Activated B cell treated with CpG ODN at 0.5 μM for 24 hours (primary cell): ENCODE results near the gene CENPVL1. TPM values are rescaled to one million over a fixed set of nuclear protein-coding genes. Genes with fewer than 3 reads are reported as not detected.
"Not testable (repeated sequence)": the region's sequence is repeated elsewhere in the genome, so short reads cannot be mapped to it uniquely, and the experiment has no call there.

Experiments used
- ATAC-seq: fragments of 200-7000 bp; cut with Tn5 transposase; one replicate; pipeline ENCODE4 v1.10.0; 2021; ENCODE audit warnings: low read depth, mild to moderate bottlenecking, moderate library complexity
- CTCF ChIA-PET: fragments of 350-600 bp; sonication (Branson Sonifier 250); formaldehyde crosslinking; loops from one replicate; lab custom pipeline; 2021; ENCODE audit warnings: antibody characterized with exemption; lab: Charles Lee
- POLR2A ChIA-PET: fragments of 350-600 bp; sonication (Branson Sonifier 250); formaldehyde crosslinking; loops from one replicate; lab custom pipeline; 2021; ENCODE audit warnings: antibody characterized with exemption; lab: Charles Lee
- DNase-seq: peaks from one replicate; pipeline ENCODE4 v3.0.0; 2022
- H3K27ac Mint-ChIP-seq: one replicate; pipeline ENCODE4 v1.8.0; 2020; ENCODE audit warnings: mixed read lengths
- H3K27me3 Mint-ChIP-seq: one replicate; pipeline ENCODE4 v1.8.0; 2021; ENCODE audit warnings: mixed read lengths
- H3K36me3 Mint-ChIP-seq: one replicate; pipeline ENCODE4 v1.8.0; 2021; ENCODE audit warnings: low read depth, mixed read lengths
- H3K4me1 Mint-ChIP-seq: one replicate; pipeline ENCODE4 v1.8.0; 2021; ENCODE audit warnings: mixed read lengths
- H3K4me3 Mint-ChIP-seq: one replicate; pipeline ENCODE4 v1.8.0; 2020; ENCODE audit warnings: mild to moderate bottlenecking, mixed read lengths
- H3K9me3 Mint-ChIP-seq: one replicate; pipeline ENCODE4 v1.8.0; 2020; ENCODE audit warnings: mixed read lengths
- intact Hi-C: fragments of 100-400 bp; cut with micrococcal nuclease; formaldehyde crosslinking; loops from one replicate; pipeline ENCODE4 v1.15.1; 2024
- total RNA-seq: library from RNA; stranded (reverse); gene quantifications from 2 replicates; pipeline ENCODE4 v1.2.3, GENCODE V29; 2022
- TF ChIP-seq, protein P1 (sequence below): fragments of 200-600 bp; IDR thresholded peaks from one replicate; pipeline ENCODE4 v1.8.0; 2022; ENCODE audit warnings: antibody characterized with exemption, mild to moderate bottlenecking

Gene CENPVL1
- not detected in 2 replicates for total RNA-seq

DNA sequence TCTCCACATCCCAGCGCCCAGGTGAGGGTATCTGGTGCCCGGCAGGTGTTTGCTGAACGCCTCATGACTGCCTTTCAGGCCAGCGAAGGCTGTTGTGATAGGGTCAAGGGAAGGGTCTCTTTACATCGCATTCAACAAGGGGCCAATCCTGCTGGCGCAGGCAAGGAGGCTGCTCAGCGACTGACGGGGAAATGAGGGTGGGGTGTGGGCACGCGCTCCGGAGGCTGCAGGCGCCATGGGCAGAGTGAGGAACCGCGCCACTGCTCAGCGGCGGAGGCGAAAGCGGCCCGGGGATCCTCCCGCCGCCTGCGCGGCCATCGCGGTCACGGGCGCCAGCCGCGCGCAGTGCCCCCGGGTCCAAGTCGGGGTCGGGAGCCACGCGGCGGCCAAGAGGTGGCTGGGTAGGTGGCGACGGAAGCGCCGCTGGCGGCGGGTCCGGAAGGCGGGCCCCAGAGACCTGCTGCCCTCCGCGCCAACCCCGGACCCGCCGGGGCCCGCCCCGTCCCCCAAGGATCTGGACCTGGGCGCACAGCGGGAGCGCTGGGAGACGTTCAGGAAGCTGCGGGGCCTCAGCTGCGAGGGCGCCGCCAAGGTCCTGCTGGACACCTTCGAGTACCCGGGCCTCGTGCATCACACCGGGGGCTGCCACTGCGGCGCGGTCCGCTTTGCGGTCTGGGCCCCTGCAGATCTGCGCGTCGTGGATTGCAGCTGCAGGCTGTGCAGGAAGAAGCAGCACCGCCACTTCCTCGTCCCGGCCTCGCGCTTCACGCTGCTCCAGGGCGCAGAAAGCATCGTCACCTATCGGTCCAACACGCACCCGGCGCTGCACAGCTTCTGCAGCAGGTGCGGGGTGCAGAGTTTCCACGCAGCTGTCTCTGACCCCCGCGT is at the start of gene CENPVL1:
TSS of gene CENPVL1 (plus strand) at position 236 of the 888 bp plus-strand sequence. CDS start at position 236, 0 bp downstream.
- H3K4me3 Mint-ChIP-seq, intact Hi-C loops, DNase-seq, CTCF ChIA-PET, H3K4me1 Mint-ChIP-seq, H3K9me3 Mint-ChIP-seq, H3K27ac Mint-ChIP-seq, H3K36me3 Mint-ChIP-seq, H3K27me3 Mint-ChIP-seq, POLR2A ChIA-PET, ATAC-seq: not testable (repeated sequence)

DNA sequence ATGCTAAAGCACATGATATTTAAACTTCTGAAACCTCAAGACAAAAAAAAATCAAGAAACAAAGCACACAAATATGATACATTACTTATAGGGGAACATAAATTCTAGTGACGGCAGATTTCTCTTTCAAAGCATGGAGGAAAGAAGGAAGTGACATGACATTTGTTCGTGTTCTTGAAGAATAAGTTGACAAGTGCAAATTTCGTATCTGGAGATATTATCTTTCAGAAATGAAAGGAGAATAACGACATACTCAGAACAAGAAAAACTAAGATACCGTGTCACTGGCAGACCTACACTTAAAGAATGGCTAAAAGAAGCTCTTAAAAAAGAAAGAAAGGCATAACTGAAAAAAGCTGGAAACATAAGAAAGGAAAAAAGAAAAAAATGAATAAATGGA is 44.3 kb upstream of the CENPVL1 start:
- no peak overlapping the region for H3K4me3 Mint-ChIP-seq
- H3K27me3 Mint-ChIP-seq, result peaks cover 4% of the 10 kb centered on the region
- H3K4me1 Mint-ChIP-seq, result no peaks in the 10 kb centered on the region
- no peak overlapping the region for H3K27ac Mint-ChIP-seq
- ATAC-seq (no peak), DNase-seq (no peak)
- intact Hi-C loops, result no loop called here
- ChIA-PET CTCF (no interaction called here), POLR2A (no interaction called here)
- H3K9me3 Mint-ChIP-seq, result no peaks in the 10 kb centered on the region
- no peaks in the 10 kb centered on the region for H3K36me3 Mint-ChIP-seq
- TF ChIP-seq, protein P1, sequence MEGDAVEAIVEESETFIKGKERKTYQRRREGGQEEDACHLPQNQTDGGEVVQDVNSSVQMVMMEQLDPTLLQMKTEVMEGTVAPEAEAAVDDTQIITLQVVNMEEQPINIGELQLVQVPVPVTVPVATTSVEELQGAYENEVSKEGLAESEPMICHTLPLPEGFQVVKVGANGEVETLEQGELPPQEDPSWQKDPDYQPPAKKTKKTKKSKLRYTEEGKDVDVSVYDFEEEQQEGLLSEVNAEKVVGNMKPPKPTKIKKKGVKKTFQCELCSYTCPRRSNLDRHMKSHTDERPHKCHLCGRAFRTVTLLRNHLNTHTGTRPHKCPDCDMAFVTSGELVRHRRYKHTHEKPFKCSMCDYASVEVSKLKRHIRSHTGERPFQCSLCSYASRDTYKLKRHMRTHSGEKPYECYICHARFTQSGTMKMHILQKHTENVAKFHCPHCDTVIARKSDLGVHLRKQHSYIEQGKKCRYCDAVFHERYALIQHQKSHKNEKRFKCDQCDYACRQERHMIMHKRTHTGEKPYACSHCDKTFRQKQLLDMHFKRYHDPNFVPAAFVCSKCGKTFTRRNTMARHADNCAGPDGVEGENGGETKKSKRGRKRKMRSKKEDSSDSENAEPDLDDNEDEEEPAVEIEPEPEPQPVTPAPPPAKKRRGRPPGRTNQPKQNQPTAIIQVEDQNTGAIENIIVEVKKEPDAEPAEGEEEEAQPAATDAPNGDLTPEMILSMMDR, result no peak

DNA sequence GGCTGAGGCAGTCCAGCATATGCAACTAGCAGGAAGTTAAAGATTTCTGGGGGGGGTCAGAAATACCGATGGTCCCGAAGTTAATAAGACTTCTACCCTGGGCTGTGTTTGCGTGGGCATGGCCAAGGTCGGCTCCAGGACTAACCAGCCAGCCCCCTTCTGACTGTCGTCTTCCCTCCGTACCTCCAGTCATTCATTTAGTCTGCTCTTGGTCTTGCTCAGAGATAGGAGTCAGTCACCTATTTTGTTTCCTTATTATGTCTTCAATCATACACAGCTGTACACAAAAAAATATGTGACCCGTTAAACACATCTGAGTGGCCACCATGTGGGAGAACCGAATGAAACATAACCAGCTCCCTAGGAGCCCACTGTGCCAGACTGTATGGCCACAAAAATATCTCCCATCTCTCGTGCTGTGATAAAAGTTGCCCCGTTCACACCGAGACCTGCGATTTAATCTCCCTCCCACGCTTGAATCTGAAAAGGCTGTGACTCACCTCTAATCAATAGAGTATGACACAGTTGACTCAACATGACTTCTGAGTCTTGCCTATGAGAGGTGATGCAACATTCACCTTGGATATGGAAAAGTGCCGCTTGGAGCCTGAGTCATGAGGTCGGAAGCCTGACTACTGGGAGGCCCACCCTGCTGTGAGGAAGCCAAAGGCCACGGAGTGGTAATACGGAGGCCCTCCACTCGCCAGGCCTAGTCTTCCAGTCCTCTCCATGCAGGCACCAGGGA is 30.5 kb upstream of the CENPVL1 start:
- ATAC-seq, H3K4me1 Mint-ChIP-seq, CTCF ChIA-PET, H3K4me3 Mint-ChIP-seq, H3K27ac Mint-ChIP-seq, H3K36me3 Mint-ChIP-seq, H3K9me3 Mint-ChIP-seq, POLR2A ChIA-PET, DNase-seq, intact Hi-C loops, H3K27me3 Mint-ChIP-seq: not testable (repeated sequence)

DNA sequence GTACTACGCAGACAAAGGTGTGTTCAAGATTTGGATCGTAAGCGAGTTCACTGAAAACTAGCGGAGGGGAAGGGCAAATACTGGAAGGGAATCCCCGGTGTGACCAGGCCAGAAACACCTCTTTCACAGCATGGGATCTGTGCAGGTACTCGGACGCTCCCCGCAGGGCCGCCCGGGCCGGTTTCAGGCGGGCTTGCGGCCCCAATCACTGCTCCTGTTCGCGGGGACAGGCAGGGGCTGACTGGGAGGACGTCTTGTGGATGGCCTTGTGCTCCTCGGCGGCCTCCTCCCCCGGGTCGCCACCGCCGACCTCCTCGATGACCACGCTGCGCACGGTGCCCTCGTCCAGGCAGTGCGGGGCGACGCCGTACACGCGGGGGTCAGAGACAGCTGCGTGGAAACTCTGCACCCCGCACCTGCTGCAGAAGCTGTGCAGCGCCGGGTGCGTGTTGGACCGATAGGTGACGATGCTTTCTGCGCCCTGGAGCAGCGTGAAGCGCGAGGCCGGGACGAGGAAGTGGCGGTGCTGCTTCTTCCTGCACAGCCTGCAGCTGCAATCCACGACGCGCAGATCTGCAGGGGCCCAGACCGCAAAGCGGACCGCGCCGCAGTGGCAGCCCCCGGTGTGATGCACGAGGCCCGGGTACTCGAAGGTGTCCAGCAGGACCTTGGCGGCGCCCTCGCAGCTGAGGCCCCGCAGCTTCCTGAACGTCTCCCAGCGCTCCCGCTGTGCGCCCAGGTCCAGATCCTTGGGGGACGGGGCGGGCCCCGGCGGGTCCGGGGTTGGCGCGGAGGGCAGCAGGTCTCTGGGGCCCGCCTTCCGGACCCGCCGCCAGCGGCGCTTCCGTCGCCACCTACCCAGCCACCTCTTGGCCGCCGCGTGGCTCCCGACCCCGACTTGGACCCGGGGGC is 28.2 kb upstream of the CENPVL1 start:
- POLR2A ChIA-PET, H3K27ac Mint-ChIP-seq, H3K4me1 Mint-ChIP-seq, H3K9me3 Mint-ChIP-seq, H3K27me3 Mint-ChIP-seq, CTCF ChIA-PET, ATAC-seq, intact Hi-C loops, H3K4me3 Mint-ChIP-seq, DNase-seq, H3K36me3 Mint-ChIP-seq: not testable (repeated sequence)

DNA sequence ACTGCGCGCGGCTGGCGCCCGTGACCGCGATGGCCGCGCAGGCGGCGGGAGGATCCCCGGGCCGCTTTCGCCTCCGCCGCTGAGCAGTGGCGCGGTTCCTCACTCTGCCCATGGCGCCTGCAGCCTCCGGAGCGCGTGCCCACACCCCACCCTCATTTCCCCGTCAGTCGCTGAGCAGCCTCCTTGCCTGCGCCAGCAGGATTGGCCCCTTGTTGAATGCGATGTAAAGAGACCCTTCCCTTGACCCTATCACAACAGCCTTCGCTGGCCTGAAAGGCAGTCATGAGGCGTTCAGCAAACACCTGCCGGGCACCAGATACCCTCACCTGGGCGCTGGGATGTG is 27.6 kb upstream of the CENPVL1 start, which contains the start of gene CENPVL2:
TSS of gene CENPVL2 (minus strand) at position 112 of the 343 bp plus-strand sequence. CDS start at position 112, 0 bp downstream.
- H3K27me3 Mint-ChIP-seq, intact Hi-C loops, H3K4me1 Mint-ChIP-seq, POLR2A ChIA-PET, ATAC-seq, H3K36me3 Mint-ChIP-seq, H3K9me3 Mint-ChIP-seq, H3K27ac Mint-ChIP-seq, H3K4me3 Mint-ChIP-seq, CTCF ChIA-PET, DNase-seq: not testable (repeated sequence)

DNA sequence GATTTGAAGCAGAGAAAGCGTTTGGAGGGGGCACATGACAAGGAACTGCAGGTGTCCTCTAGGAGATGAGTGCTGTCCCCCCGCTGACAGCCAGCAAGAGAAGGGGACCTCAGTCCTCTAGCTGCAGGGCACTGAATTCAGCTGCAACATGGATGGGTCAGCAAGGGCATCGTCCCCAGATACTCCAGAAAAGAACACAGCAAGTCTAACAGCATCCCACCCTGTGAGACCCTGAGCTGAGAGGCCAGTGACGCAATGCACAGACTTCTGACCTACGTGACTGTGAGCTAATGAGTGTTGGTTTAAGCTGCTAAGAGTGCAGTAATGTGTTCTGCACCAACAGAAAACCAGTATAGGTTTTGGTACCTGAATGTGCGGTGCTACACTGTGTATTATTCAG is 16.1 kb upstream of the CENPVL1 start:
- POLR2A ChIA-PET, result no interaction called here
- ATAC-seq (no peak), DNase-seq (no peak)
- Mint-ChIP-seq H3K9me3 (no peaks in the 10 kb centered on the region), H3K4me1 (no peaks in the 10 kb centered on the region), H3K36me3 (no peaks in the 10 kb centered on the region), H3K27ac (no peak overlapping the region), H3K27me3 (peaks cover 15% of the 10 kb centered on the region), H3K4me3 (no peak overlapping the region)
- intact Hi-C loops, result no loop called here
- CTCF ChIA-PET, result no interaction called here
- TF ChIP-seq, protein P1, result no peak
